ENCODE measurements around the gene PCDH18.

DNA sequence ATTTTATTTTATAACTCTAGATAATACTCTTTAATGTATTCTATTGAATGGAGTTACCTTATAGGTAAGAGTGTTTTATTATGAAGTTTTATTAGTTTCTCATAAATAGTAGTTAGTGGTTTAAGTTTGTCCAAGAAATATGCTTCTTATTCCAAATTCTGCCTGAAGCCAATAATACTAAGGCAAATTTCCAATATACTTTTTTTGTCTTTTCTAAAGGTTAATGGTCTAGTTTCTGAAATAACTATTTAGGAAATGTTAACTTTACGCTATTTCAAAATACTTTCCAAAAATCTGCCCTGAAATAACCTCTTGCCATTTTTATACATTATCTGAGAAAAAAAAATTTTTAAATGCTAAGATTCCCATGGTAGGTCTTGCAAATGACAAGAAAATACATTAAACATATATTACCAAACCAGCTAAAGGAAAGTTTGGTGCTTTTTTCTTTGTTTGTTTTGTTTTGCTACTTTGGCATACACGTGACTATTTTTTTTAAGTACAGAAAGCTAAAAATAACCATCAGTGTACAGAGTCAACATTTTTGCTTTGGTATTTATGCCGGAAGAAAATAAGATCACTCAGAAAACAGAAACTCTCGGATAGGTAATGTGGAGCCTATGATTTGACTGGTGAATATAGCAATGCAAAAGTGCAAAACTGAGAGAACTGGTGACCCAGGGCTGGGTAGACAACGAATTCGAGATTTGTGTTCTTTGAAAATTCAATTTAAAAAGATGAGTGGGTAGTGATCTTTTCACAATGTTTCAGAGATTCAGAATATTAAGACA lies 29.8 kb downstream of the PCDH18 start:
- TF ChIP-seq ZNF219 (CRISPR knock-in tag; IDR thresholded peaks at IDR 0.05; ENCODE audit: borderline replicate concordance): no peak
- no peak for TF ChIP-seq NR2C2 (CRISPR knock-in tag; IDR thresholded peaks at IDR 0.05)
- TF ChIP-seq, protein P1, sequence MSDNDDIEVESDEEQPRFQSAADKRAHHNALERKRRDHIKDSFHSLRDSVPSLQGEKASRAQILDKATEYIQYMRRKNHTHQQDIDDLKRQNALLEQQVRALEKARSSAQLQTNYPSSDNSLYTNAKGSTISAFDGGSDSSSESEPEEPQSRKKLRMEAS (CRISPR knock-in tag; IDR thresholded peaks at IDR 0.05): no peak
- TF ChIP-seq, protein P2, sequence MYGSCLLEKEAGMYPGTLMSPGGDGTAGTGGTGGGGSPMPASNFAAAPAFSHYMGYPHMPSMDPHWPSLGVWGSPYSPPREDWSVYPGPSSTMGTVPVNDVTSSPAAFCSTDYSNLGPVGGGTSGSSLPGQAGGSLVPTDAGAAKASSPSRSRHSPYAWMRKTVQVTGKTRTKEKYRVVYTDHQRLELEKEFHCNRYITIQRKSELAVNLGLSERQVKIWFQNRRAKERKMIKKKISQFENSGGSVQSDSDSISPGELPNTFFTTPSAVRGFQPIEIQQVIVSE (CRISPR knock-in tag; IDR thresholded peaks at IDR 0.05; ENCODE audit: borderline replicate concordance): no peak
- TF ChIP-seq, protein P3, sequence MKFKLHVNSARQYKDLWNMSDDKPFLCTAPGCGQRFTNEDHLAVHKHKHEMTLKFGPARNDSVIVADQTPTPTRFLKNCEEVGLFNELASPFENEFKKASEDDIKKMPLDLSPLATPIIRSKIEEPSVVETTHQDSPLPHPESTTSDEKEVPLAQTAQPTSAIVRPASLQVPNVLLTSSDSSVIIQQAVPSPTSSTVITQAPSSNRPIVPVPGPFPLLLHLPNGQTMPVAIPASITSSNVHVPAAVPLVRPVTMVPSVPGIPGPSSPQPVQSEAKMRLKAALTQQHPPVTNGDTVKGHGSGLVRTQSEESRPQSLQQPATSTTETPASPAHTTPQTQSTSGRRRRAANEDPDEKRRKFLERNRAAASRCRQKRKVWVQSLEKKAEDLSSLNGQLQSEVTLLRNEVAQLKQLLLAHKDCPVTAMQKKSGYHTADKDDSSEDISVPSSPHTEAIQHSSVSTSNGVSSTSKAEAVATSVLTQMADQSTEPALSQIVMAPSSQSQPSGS (CRISPR knock-in tag; IDR thresholded peaks at IDR 0.05; ENCODE audit: borderline replicate concordance, low read depth): no peak
- TF ChIP-seq TCF7 (CRISPR knock-in tag; IDR thresholded peaks at IDR 0.05; ENCODE audit: low read depth): no peak
- TF ChIP-seq, protein P4, sequence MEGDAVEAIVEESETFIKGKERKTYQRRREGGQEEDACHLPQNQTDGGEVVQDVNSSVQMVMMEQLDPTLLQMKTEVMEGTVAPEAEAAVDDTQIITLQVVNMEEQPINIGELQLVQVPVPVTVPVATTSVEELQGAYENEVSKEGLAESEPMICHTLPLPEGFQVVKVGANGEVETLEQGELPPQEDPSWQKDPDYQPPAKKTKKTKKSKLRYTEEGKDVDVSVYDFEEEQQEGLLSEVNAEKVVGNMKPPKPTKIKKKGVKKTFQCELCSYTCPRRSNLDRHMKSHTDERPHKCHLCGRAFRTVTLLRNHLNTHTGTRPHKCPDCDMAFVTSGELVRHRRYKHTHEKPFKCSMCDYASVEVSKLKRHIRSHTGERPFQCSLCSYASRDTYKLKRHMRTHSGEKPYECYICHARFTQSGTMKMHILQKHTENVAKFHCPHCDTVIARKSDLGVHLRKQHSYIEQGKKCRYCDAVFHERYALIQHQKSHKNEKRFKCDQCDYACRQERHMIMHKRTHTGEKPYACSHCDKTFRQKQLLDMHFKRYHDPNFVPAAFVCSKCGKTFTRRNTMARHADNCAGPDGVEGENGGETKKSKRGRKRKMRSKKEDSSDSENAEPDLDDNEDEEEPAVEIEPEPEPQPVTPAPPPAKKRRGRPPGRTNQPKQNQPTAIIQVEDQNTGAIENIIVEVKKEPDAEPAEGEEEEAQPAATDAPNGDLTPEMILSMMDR (IDR thresholded peaks at IDR 0.05): no peak
- no peak for TF ChIP-seq SMAD3 (CRISPR knock-in tag; IDR thresholded peaks at IDR 0.05; ENCODE audit: borderline replicate concordance)
- TF ChIP-seq JUN (CRISPR knock-in tag; IDR thresholded peaks at IDR 0.05): no peak
- TF ChIP-seq FOXJ3 (CRISPR knock-in tag; IDR thresholded peaks at IDR 0.05; ENCODE audit: borderline replicate concordance): no peak

All from WTC11 (cell line).